ENCODE measurements around the gene NUMB. TPM values are rescaled to one million over a fixed set of nuclear protein-coding genes. Genes with fewer than 3 reads are reported as not detected.

NUMB gene
- polyA plus RNA-seq, 4 donors: 38.5 to 87.9 (median 55.4) TPM

GRCh38 chr14:73255693-73256225, 202.6 kb downstream of the NUMB start:
- FAIRE-seq (no peak), DNase-seq (no peak)
- H3K4me3 ChIP-seq (ENCODE audit: low read depth in 1 of 3, low read length in 3 of 3): no peak overlapping the region
- H3K4me1 ChIP-seq (ENCODE audit: control insufficient read depth in 3 of 3, insufficient read depth in 2 of 3, low read depth in 1 of 3, low read length in 2 of 3): no peaks in the 10 kb centered on the region
- no peak overlapping the region for H3K27ac ChIP-seq (ENCODE audit: low read depth in 1 of 3, low read length in 2 of 3)
- peaks cover 0 to 81% (median 0%) of the 10 kb centered on the region in 3 donors for H3K36me3 ChIP-seq (ENCODE audit: control insufficient read depth in 3 of 3, insufficient read depth in 2 of 3, low read depth in 1 of 3, low read length in 3 of 3)
- WGBS, 3 donors: 85 to 89% (median 87%) methylated on average over 9 of the region's 9 CpGs
- no peaks in the 10 kb centered on the region for H3K9me3 ChIP-seq (ENCODE audit: control insufficient read depth in 2 of 2, insufficient read depth in 1 of 2, low read depth in 1 of 2, low read length in 1 of 2)
- no peaks in the 10 kb centered on the region for H3K27me3 ChIP-seq (ENCODE audit: control insufficient read depth in 3 of 3, insufficient read depth in 3 of 3, low read length in 3 of 3)

GRCh38 chr14:73255005-73255400, 203.3 kb downstream of the NUMB start:
- Histone ChIP-seq H3K4me1 (ENCODE audit: control insufficient read depth in 3 of 3, insufficient read depth in 2 of 3, low read depth in 1 of 3, low read length in 2 of 3) (no peaks in the 10 kb centered on the region), H3K4me3 (ENCODE audit: low read depth in 1 of 3, low read length in 3 of 3) (no peak overlapping the region), H3K27ac (ENCODE audit: low read depth in 1 of 3, low read length in 2 of 3) (no peak overlapping the region), H3K27me3 (ENCODE audit: control insufficient read depth in 3 of 3, insufficient read depth in 3 of 3, low read length in 3 of 3) (no peaks in the 10 kb centered on the region), H3K36me3 (ENCODE audit: control insufficient read depth in 3 of 3, insufficient read depth in 2 of 3, low read depth in 1 of 3, low read length in 3 of 3) (peaks cover 0 to 81% (median 0%) of the 10 kb centered on the region in 3 donors), H3K9me3 (ENCODE audit: control insufficient read depth in 2 of 2, insufficient read depth in 1 of 2, low read depth in 1 of 2, low read length in 1 of 2) (no peaks in the 10 kb centered on the region)
- DNase-seq (no peak), FAIRE-seq (no peak)
- 95 to 98% (median 95%) methylated on average over 6 of the region's 6 CpGs for WGBS, 3 donors

GRCh38 chr14:73254247-73255004, 203.9 kb downstream of the NUMB start:
- Histone ChIP-seq H3K36me3 (ENCODE audit: control insufficient read depth in 3 of 3, insufficient read depth in 2 of 3, low read depth in 1 of 3, low read length in 3 of 3) (peaks cover 0 to 79% (median 0%) of the 10 kb centered on the region in 3 donors), H3K27me3 (ENCODE audit: control insufficient read depth in 3 of 3, insufficient read depth in 3 of 3, low read length in 3 of 3) (no peaks in the 10 kb centered on the region), H3K9me3 (ENCODE audit: control insufficient read depth in 2 of 2, insufficient read depth in 1 of 2, low read depth in 1 of 2, low read length in 1 of 2) (no peaks in the 10 kb centered on the region), H3K4me1 (ENCODE audit: control insufficient read depth in 3 of 3, insufficient read depth in 2 of 3, low read depth in 1 of 3, low read length in 2 of 3) (no peaks in the 10 kb centered on the region), H3K27ac (ENCODE audit: low read depth in 1 of 3, low read length in 2 of 3) (no peak overlapping the region), H3K4me3 (ENCODE audit: low read depth in 1 of 3, low read length in 3 of 3) (no peak overlapping the region)
- DNase-seq (no peak), FAIRE-seq (no peak)
- WGBS, 3 donors: 74 to 89% (median 78%) methylated on average over 27 to 28 of the region's 28 CpGs

- Histone ChIP-seq H3K9me3 (ENCODE audit: control insufficient read depth in 2 of 2, insufficient read depth in 1 of 2, low read depth in 1 of 2, low read length in 1 of 2) (no peaks in the 10 kb centered on the region), H3K27ac (ENCODE audit: low read depth in 1 of 3, low read length in 2 of 3) (no peak overlapping the region), H3K27me3 (ENCODE audit: control insufficient read depth in 3 of 3, insufficient read depth in 3 of 3, low read length in 3 of 3) (no peaks in the 10 kb centered on the region), H3K36me3 (ENCODE audit: control insufficient read depth in 3 of 3, insufficient read depth in 2 of 3, low read depth in 1 of 3, low read length in 3 of 3) (peaks cover 0 to 72% (median 0%) of the 10 kb centered on the region in 3 donors), H3K4me3 (ENCODE audit: low read depth in 1 of 3, low read length in 3 of 3) (no peak overlapping the region), H3K4me1 (ENCODE audit: control insufficient read depth in 3 of 3, insufficient read depth in 2 of 3, low read depth in 1 of 3, low read length in 2 of 3) (no peaks in the 10 kb centered on the region)
- WGBS, 3 donors: 92 to 95% (median 93%) methylated on average over 12 of the region's 12 CpGs
- DNase-seq (no peak), FAIRE-seq (no peak)
These were observed 204.6 kb downstream of the NUMB start for GRCh38 chr14:73253721-73254120.

GRCh38 chr14:73253323-73253610, 205.1 kb downstream of the NUMB start:
- Histone ChIP-seq H3K4me1 (ENCODE audit: control insufficient read depth in 3 of 3, insufficient read depth in 2 of 3, low read depth in 1 of 3, low read length in 2 of 3) (no peaks in the 10 kb centered on the region), H3K4me3 (ENCODE audit: low read depth in 1 of 3, low read length in 3 of 3) (no peak overlapping the region), H3K27ac (ENCODE audit: low read depth in 1 of 3, low read length in 2 of 3) (no peak overlapping the region), H3K36me3 (ENCODE audit: control insufficient read depth in 3 of 3, insufficient read depth in 2 of 3, low read depth in 1 of 3, low read length in 3 of 3) (peaks cover 0 to 69% (median 0%) of the 10 kb centered on the region in 3 donors), H3K27me3 (ENCODE audit: control insufficient read depth in 3 of 3, insufficient read depth in 3 of 3, low read length in 3 of 3) (no peaks in the 10 kb centered on the region), H3K9me3 (ENCODE audit: control insufficient read depth in 2 of 2, insufficient read depth in 1 of 2, low read depth in 1 of 2, low read length in 1 of 2) (no peaks in the 10 kb centered on the region)
- no peak for DNase-seq
- FAIRE-seq: no peak
- 90 to 92% (median 92%) methylated on average over 9 to 10 of the region's 10 CpGs for WGBS, 3 donors

- H3K4me3 ChIP-seq (ENCODE audit: low read depth in 1 of 3, low read length in 3 of 3): no peak overlapping the region
- no peaks in the 10 kb centered on the region for H3K4me1 ChIP-seq (ENCODE audit: control insufficient read depth in 3 of 3, insufficient read depth in 2 of 3, low read depth in 1 of 3, low read length in 2 of 3)
- WGBS, 3 donors: 85 to 90% (median 87%) methylated on average over 26 to 29 of the region's 29 CpGs
- H3K27ac ChIP-seq (ENCODE audit: low read depth in 1 of 3, low read length in 2 of 3): no peak overlapping the region
- H3K27me3 ChIP-seq (ENCODE audit: control insufficient read depth in 3 of 3, insufficient read depth in 3 of 3, low read length in 3 of 3): no peaks in the 10 kb centered on the region
- H3K9me3 ChIP-seq (ENCODE audit: control insufficient read depth in 2 of 2, insufficient read depth in 1 of 2, low read depth in 1 of 2, low read length in 1 of 2): no peaks in the 10 kb centered on the region
- DNase-seq (no peak), FAIRE-seq (no peak)
- peaks cover 0 to 69% (median 0%) of the 10 kb centered on the region in 3 donors for H3K36me3 ChIP-seq (ENCODE audit: control insufficient read depth in 3 of 3, insufficient read depth in 2 of 3, low read depth in 1 of 3, low read length in 3 of 3)
These were observed 205.6 kb downstream of the NUMB start for GRCh38 chr14:73252491-73253322.

GRCh38 chr14:73251516-73252215, 206.7 kb downstream of the NUMB start:
- DNase-seq: no peak
- no peak overlapping the region for H3K27ac ChIP-seq (ENCODE audit: low read depth in 1 of 3, low read length in 2 of 3)
- no peaks in the 10 kb centered on the region for H3K27me3 ChIP-seq (ENCODE audit: control insufficient read depth in 3 of 3, insufficient read depth in 3 of 3, low read length in 3 of 3)
- H3K36me3 ChIP-seq (ENCODE audit: control insufficient read depth in 3 of 3, insufficient read depth in 2 of 3, low read depth in 1 of 3, low read length in 3 of 3): peaks cover 0 to 74% (median 0%) of the 10 kb centered on the region in 3 donors
- 87 to 94% (median 93%) methylated on average over 30 of the region's 30 CpGs for WGBS, 3 donors
- no peak for FAIRE-seq
- no peak overlapping the region for H3K4me3 ChIP-seq (ENCODE audit: low read depth in 1 of 3, low read length in 3 of 3)
- peaks cover 0 to 2% of the 10 kb centered on the region in 2 donors for H3K9me3 ChIP-seq (ENCODE audit: control insufficient read depth in 2 of 2, insufficient read depth in 1 of 2, low read depth in 1 of 2, low read length in 1 of 2)
- no peaks in the 10 kb centered on the region for H3K4me1 ChIP-seq (ENCODE audit: control insufficient read depth in 3 of 3, insufficient read depth in 2 of 3, low read depth in 1 of 3, low read length in 2 of 3)

Measured in small intestine (tissue), 7 donors.